ENCODE measurements around the gene DESI1.

The DESI1 gene

GRCh38 chr22:41575533-41575932 lies 45.3 kb downstream of the DESI1 start:
- TF ChIP-seq TAF1 (IDR thresholded peaks at IDR 0.05; ENCODE audit: borderline replicate concordance, insufficient read depth, low read length) (no peak), REST (IDR thresholded peaks at IDR 0.05; ENCODE audit: insufficient read depth in 1 of 2, low read depth in 2 of 2, low read length in 2 of 2) (no peak), SIN3A (IDR thresholded peaks at IDR 0.05; ENCODE audit: borderline replicate concordance, insufficient read depth, low read length) (no peak), POLR2AphosphoS5 (IDR thresholded peaks at IDR 0.05; ENCODE audit: low read depth, low read length) (no peak), FOXP2 (optimal IDR thresholded peaks at IDR 0.05; ENCODE audit: borderline replicate concordance, extremely low read depth, extremely low read length, insufficient read depth) (no peak)

- TF ChIP-seq POLR2AphosphoS5 (IDR thresholded peaks at IDR 0.05; ENCODE audit: low read depth, low read length) (no peak), REST (IDR thresholded peaks at IDR 0.05; ENCODE audit: insufficient read depth in 1 of 2, low read depth in 2 of 2, low read length in 2 of 2) (no peak)
Observed at GRCh38 chr22:41574847-41575381, 45.9 kb downstream of the DESI1 start.

- TF ChIP-seq POLR2AphosphoS5 (IDR thresholded peaks at IDR 0.05; ENCODE audit: low read depth, low read length) = no peak
- TF ChIP-seq REST (IDR thresholded peaks at IDR 0.05; ENCODE audit: insufficient read depth in 1 of 2, low read depth in 2 of 2, low read length in 2 of 2) = no peak
- TF ChIP-seq FOXP2 (optimal IDR thresholded peaks at IDR 0.05; ENCODE audit: borderline replicate concordance, extremely low read depth, extremely low read length, insufficient read depth) = no peak
- no peak for TF ChIP-seq SIN3A (IDR thresholded peaks at IDR 0.05; ENCODE audit: borderline replicate concordance, insufficient read depth, low read length)
- no peak for TF ChIP-seq TAF1 (IDR thresholded peaks at IDR 0.05; ENCODE audit: borderline replicate concordance, insufficient read depth, low read length)
Observed at GRCh38 chr22:41573677-41574076, 47.2 kb downstream of the DESI1 start.

- TF ChIP-seq FOXP2 (optimal IDR thresholded peaks at IDR 0.05; ENCODE audit: borderline replicate concordance, extremely low read depth, extremely low read length, insufficient read depth) = no peak
- no peak for TF ChIP-seq SIN3A (IDR thresholded peaks at IDR 0.05; ENCODE audit: borderline replicate concordance, insufficient read depth, low read length)
- TF ChIP-seq REST (IDR thresholded peaks at IDR 0.05; ENCODE audit: insufficient read depth in 1 of 2, low read depth in 2 of 2, low read length in 2 of 2) = no peak
- TF ChIP-seq TAF1 (IDR thresholded peaks at IDR 0.05; ENCODE audit: borderline replicate concordance, insufficient read depth, low read length) = no peak
- no peak for TF ChIP-seq POLR2AphosphoS5 (IDR thresholded peaks at IDR 0.05; ENCODE audit: low read depth, low read length)
Observed at GRCh38 chr22:41571786-41572185, 49.1 kb downstream of the DESI1 start.

GRCh38 chr22:41570221-41570620 lies 50.6 kb downstream of the DESI1 start:
- no peak for TF ChIP-seq POLR2AphosphoS5 (IDR thresholded peaks at IDR 0.05; ENCODE audit: low read depth, low read length)
- TF ChIP-seq SIN3A (IDR thresholded peaks at IDR 0.05; ENCODE audit: borderline replicate concordance, insufficient read depth, low read length) = no peak
- TF ChIP-seq REST (IDR thresholded peaks at IDR 0.05; ENCODE audit: insufficient read depth in 1 of 2, low read depth in 2 of 2, low read length in 2 of 2) = no peak
- TF ChIP-seq TAF1 (IDR thresholded peaks at IDR 0.05; ENCODE audit: borderline replicate concordance, insufficient read depth, low read length) = no peak
- no peak for TF ChIP-seq FOXP2 (optimal IDR thresholded peaks at IDR 0.05; ENCODE audit: borderline replicate concordance, extremely low read depth, extremely low read length, insufficient read depth)

All from PFSK-1 (cell line).